Trophoblast cell (in vitro differentiated cells and primary cell): ENCODE measurements around the gene ARFGEF2.
A peak's percentile ranks its signal among the peaks of the same experiment; 100 is the strongest.

Experiments
- DNase-seq, 2 donors: peaks; one replicate each; pipeline ENCODE4 v3.0.0-alpha.2; 2016
- H2AFZ ChIP-seq: 2 replicates; pipeline ENCODE4 v1.6.1; 2013; ENCODE audit warnings: low read length, moderate library complexity, mild to moderate bottlenecking; ENCODE audit not compliant: insufficient read depth, poor library complexity
- H2AK5ac ChIP-seq: 2 replicates; pipeline ENCODE4 v1.6.1; 2013; ENCODE audit warnings: mild to moderate bottlenecking, low read length
- H2BK120ac ChIP-seq: 2 replicates; pipeline ENCODE4 v1.6.1; 2013; ENCODE audit warnings: low read length, mild to moderate bottlenecking, moderate library complexity; ENCODE audit not compliant: insufficient read depth, poor library complexity
- H2BK12ac ChIP-seq: 2 replicates; pipeline ENCODE4 v1.6.1; 2013; ENCODE audit warnings: mild to moderate bottlenecking, low read length, moderate library complexity
- H2BK5ac ChIP-seq: 2 replicates; pipeline ENCODE4 v1.6.1; 2013; ENCODE audit warnings: low read length, low read depth, moderate library complexity, mild to moderate bottlenecking; ENCODE audit not compliant: poor library complexity
- H3K14ac ChIP-seq: 2 replicates; pipeline ENCODE4 v1.6.1; 2013; ENCODE audit warnings: mild to moderate bottlenecking, low read length
- H3K18ac ChIP-seq: 2 replicates; pipeline ENCODE4 v1.6.1; 2013; ENCODE audit warnings: mild to moderate bottlenecking, low read length
- H3K23ac ChIP-seq: 2 replicates; pipeline ENCODE4 v1.6.1; 2013; ENCODE audit warnings: low read length
- H3K27ac ChIP-seq: 2 replicates; pipeline ENCODE4 v1.5.1; 2013; ENCODE audit warnings: low read depth, mild to moderate bottlenecking, inconsistent platforms, low read length, moderate library complexity
- H3K27me3 ChIP-seq: 2 replicates; pipeline ENCODE4 v1.6.1; 2013; ENCODE audit warnings: inconsistent platforms, mild to moderate bottlenecking, low read length, moderate library complexity; ENCODE audit not compliant: insufficient read depth
- H3K36me3 ChIP-seq, 2 experiments: 1 replicate in 1 of 2; 2 replicates in 1 of 2; pipeline ENCODE4 v1.6.1; 2013; ENCODE audit warnings: low read length in 2 of 2, mild to moderate bottlenecking in 2 of 2, moderate library complexity in 1 of 2; ENCODE audit not compliant: insufficient read depth in 2 of 2, control insufficient read depth in 1 of 2
- H3K4ac ChIP-seq: 2 replicates; pipeline ENCODE4 v1.6.1; 2013; ENCODE audit warnings: low read depth, mild to moderate bottlenecking, low read length, moderate library complexity
- H3K4me1 ChIP-seq, 2 experiments: 1 replicate in 1 of 2; 2 replicates in 1 of 2; pipeline ENCODE4 v1.6.1; 2013; ENCODE audit warnings: low read length in 2 of 2, mild to moderate bottlenecking in 2 of 2, moderate library complexity in 1 of 2; ENCODE audit not compliant: insufficient read depth in 2 of 2, control insufficient read depth in 1 of 2
- H3K4me2 ChIP-seq: 2 replicates; pipeline ENCODE4 v1.6.1; 2013; ENCODE audit warnings: inconsistent platforms, mild to moderate bottlenecking, low read length, moderate library complexity
- H3K4me3 ChIP-seq: 2 replicates; pipeline ENCODE4 v1.5.1; 2013; ENCODE audit warnings: mild to moderate bottlenecking, low read depth, low read length, inconsistent platforms
- H3K79me1 ChIP-seq: one replicate; pipeline ENCODE4 v1.6.1; 2013; ENCODE audit warnings: low read length
- H3K79me2 ChIP-seq: 2 replicates; pipeline ENCODE4 v1.6.1; 2013; ENCODE audit warnings: low read length, mild to moderate bottlenecking; ENCODE audit not compliant: control insufficient read depth, insufficient read depth, poor library complexity
- H3K9ac ChIP-seq: 2 replicates; pipeline ENCODE4 v1.6.1; 2013; ENCODE audit warnings: mild to moderate bottlenecking, low read length
- H3K9me3 ChIP-seq: 2 replicates; pipeline ENCODE4 v1.6.1; 2013; ENCODE audit warnings: low read depth, mild to moderate bottlenecking, control low read depth, inconsistent platforms, low read length; ENCODE audit not compliant: insufficient read depth
- H4K12ac ChIP-seq: 2 replicates; pipeline ENCODE4 v1.6.1; 2013; ENCODE audit warnings: low read depth, mild to moderate bottlenecking, low read length, moderate library complexity
- H4K8ac ChIP-seq: 2 replicates; pipeline ENCODE4 v1.6.1; 2013; ENCODE audit warnings: low read depth, mild to moderate bottlenecking, low read length, moderate library complexity
- H4K91ac ChIP-seq: one replicate; pipeline ENCODE4 v1.6.1; 2013; ENCODE audit warnings: low read depth, mild to moderate bottlenecking, low read length, moderate library complexity
- WGBS: extraction: QIAGEN DNeasy Blood & Tissue Kit; methylation state at CpG from one replicate; pipeline ENCODE4 v1.1.7; 2013; ENCODE audit warnings: missing lambda C conversion rate; ENCODE audit not compliant: insufficient read length, insufficient coverage; ENCODE audit errors: extremely low coverage; 5-methylcytosine and 5-hydroxymethylcytosine counted together

ARFGEF2 gene

DNA sequence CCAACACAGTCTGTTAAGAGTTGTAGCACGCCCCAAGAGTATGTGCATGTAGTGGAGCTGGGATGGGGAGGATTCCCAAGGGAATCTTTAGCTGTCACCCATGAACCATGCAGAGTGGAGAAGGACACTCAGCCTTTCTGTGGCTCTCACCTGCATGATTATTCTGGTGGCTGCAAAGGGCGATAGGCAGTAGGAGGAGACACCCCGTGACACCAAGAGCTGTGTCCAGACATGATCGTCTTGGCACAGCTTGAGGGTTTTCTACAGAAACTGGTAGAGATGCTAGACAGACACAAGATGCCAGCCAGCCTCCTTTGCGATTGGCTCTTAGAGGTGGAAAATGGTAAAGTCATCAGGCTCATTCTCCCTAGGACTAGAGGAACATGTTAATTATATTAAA, 121.5 kb downstream of the ARFGEF2 start:
- Histone ChIP-seq H3K9ac (no peak overlapping the region), H3K27me3 (no peaks in the 10 kb centered on the region), H3K27ac (no peak overlapping the region), H2AK5ac (no peak overlapping the region), H3K79me2 (peaks cover 14% of the 10 kb centered on the region), H2BK12ac (no peak overlapping the region), H3K36me3 (no peaks in the 10 kb centered on the region), H3K4me3 (no peak overlapping the region), H3K4me2 (no peak overlapping the region), H3K18ac (no peak overlapping the region), H4K12ac (no peak overlapping the region), H3K79me1 (peaks cover 10% of the 10 kb centered on the region), H2BK120ac (no peak overlapping the region), H3K4me1 (peaks cover 4 to 7% of the 10 kb centered on the region in 2 experiments), H3K4ac (no peak overlapping the region), H4K91ac (no peak overlapping the region), H2AFZ (no peak overlapping the region), H4K8ac (no peak overlapping the region), H2BK5ac (no peak overlapping the region), H3K23ac (no peak overlapping the region), H3K14ac (no peak overlapping the region), H3K9me3 (no peaks in the 10 kb centered on the region)
- no CpG with 5 or more reads among the region's 5 CpGs for WGBS
- no peak for DNase-seq

DNA sequence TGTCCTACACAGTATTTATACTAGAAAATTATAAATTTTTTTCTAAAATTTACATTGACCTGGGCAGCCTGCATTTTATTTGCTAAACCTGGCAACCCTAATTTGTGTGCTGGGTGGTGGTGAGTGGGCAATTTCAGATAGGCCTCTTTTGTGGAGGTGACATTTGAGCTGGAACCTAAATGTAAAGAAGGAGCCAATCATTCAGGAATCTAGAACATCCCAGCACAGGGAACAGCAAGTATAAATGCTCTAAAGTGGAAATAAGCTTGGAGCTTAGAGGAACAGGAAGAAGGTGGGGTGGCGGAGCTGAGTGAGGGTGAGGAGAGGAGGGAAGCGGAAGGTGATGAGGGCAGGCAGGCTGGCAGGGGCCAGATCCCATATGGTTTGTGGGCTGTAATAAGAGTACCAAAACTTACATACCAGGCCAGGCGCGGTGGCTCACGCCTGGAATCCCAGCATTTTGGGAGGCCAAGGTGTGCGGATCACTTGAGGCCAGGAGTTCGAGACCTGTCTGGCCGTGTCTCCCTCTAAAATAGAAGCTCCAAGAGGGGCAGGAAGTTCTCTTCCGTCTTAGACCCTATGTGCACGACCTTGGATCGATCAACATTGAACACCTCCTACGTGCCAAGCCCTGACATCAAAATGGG, 124.1 kb downstream of the ARFGEF2 start:
- no CpG with 5 or more reads among the region's 12 CpGs for WGBS
- H3K14ac ChIP-seq = peak overlapping the region; percentile 71
- peak overlapping the region; percentile 38 for H2BK5ac ChIP-seq
- H3K9me3 ChIP-seq = no peaks in the 10 kb centered on the region
- H3K4me2 ChIP-seq = peak overlapping the region; percentile 86
- no peak overlapping the region for H3K23ac ChIP-seq
- H3K27me3 ChIP-seq = no peaks in the 10 kb centered on the region
- peaks cover 0 to 4% of the 10 kb centered on the region in 2 experiments for H3K36me3 ChIP-seq
- peaks cover 4 to 7% of the 10 kb centered on the region in 2 experiments for H3K4me1 ChIP-seq
- H2BK120ac ChIP-seq = peak overlapping the region; percentile 36
- H4K12ac ChIP-seq = peak overlapping the region; percentile 40
- peak overlapping the region; percentile 78 for H3K18ac ChIP-seq
- H4K91ac ChIP-seq = peak overlapping the region; percentile 70
- peak overlapping the region; percentile 78 for H3K9ac ChIP-seq
- H3K79me1 ChIP-seq = peaks cover 10% of the 10 kb centered on the region
- no peak overlapping the region for H2AK5ac ChIP-seq
- H3K79me2 ChIP-seq = peaks cover 21% of the 10 kb centered on the region
- H4K8ac ChIP-seq = peak overlapping the region; percentile 76
- peak overlapping the region; percentile 16 for H3K27ac ChIP-seq
- peak overlapping the region; percentile 56 for H3K4ac ChIP-seq
- no peak for DNase-seq
- peak overlapping the region; percentile 19 for H3K4me3 ChIP-seq
- H2BK12ac ChIP-seq = no peak overlapping the region
- peak overlapping the region; percentile 50 for H2AFZ ChIP-seq

DNA sequence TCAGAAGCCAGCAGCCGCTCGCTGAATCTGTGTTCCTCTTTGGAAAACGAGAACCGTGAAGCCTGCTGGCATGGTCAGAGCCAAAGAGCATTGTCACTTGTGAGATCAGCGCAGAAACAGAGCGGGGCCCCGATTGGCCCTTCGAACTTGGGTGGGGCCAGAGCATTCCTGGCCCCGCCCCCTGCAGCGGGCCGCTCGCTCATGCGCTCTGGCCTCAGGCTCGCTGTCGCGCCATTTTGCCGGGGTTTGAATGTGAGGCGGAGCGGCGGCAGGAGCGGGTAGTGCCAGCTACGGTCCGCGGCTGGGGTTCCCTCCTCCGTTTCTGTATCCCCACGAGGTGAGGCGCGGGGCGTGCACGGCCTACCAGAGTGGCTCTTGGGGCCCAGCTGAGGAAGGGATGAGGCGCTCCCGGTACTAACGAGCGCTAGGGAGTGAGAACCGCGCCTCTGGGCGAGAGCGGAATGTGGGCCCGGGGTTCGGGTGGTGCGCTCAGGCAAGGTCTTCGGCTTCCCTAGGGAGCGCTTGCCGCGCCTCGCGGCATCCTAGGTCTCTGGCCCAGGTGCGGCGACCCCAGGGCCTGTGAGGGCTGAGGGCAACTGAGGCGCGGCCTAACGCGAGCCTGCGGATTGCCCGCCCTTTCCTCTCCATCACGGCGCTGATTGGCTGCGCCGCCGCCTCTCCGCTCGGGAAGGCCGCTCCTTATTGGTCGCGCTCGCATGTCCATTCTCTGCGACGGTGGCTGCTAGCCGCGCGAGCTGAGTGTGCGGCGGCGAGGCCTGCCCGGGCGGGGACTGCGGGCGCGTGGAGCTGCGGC, 124.8 kb downstream of the ARFGEF2 start, which contains the start of gene CSE1L:
Gene CSE1L, plus strand, starts transcription at position 226 of the 814 bp plus-strand sequence. CDS start 12,152 bp downstream, outside the sequence.
- H3K9me3 ChIP-seq = no peaks in the 10 kb centered on the region
- peak within 1 kb of the TSS; percentile 94 for H3K4me3 ChIP-seq
- no peak within 1 kb of the TSS for H2BK12ac ChIP-seq
- H3K79me1 ChIP-seq = peaks cover 10% of the 10 kb centered on the region
- no peaks in the 10 kb centered on the region for H3K27me3 ChIP-seq
- peaks cover 3 to 5% of the 10 kb centered on the region in 2 experiments for H3K36me3 ChIP-seq
- peak within 1 kb of the TSS; percentile 100 for H4K8ac ChIP-seq
- peak; percentile 94 to 98 for DNase-seq
- peak within 1 kb of the TSS; percentile 99 for H2AK5ac ChIP-seq
- peaks cover 25% of the 10 kb centered on the region for H3K79me2 ChIP-seq
- peak within 1 kb of the TSS; percentile 100 for H3K14ac ChIP-seq
- H4K91ac ChIP-seq = peak within 1 kb of the TSS; percentile 98
- H4K12ac ChIP-seq = peak within 1 kb of the TSS; percentile 99
- H3K4me2 ChIP-seq = peak within 1 kb of the TSS; percentile 98
- peak within 1 kb of the TSS; percentile 99 for H2AFZ ChIP-seq
- H2BK120ac ChIP-seq = peak within 1 kb of the TSS; percentile 98
- H3K27ac ChIP-seq = peak within 1 kb of the TSS; percentile 78
- peak within 1 kb of the TSS; percentile 95 for H2BK5ac ChIP-seq
- H3K4me1 ChIP-seq = peaks cover 4 to 7% of the 10 kb centered on the region in 2 experiments
- no peak within 1 kb of the TSS for H3K23ac ChIP-seq
- H3K18ac ChIP-seq = peak within 1 kb of the TSS; percentile 97
- H3K9ac ChIP-seq = peak within 1 kb of the TSS; percentile 95
- peak within 1 kb of the TSS; percentile 99 for H3K4ac ChIP-seq
- WGBS = no CpG with 5 or more reads among the region's 80 CpGs

DNA sequence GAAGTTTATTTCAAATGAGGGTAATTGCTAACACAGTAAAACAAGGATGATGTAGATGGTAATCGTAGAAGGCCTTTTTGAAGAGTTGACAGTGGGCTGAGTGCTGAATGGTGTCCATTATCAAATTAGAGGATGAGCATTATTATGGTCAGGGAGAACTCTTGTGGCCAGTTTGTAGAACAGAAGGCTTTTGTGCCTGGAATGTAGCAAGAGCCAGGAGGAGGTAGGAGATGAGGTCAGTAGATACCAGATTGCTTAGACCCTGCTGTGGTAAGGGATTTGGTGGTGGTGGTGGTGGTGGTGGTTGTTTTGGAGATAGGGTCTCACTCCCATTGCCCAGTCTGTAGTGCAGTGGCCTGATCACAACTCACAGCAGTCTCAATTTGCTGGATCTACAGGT, 130.8 kb downstream of the ARFGEF2 start:
- WGBS = no CpG with 5 or more reads among the region's 1 CpG
- H3K36me3 ChIP-seq = peaks cover 7 to 8% of the 10 kb centered on the region in 2 experiments
- no peak overlapping the region for H3K4me2 ChIP-seq
- H3K79me2 ChIP-seq = peaks cover 37% of the 10 kb centered on the region
- H3K14ac ChIP-seq = no peak overlapping the region
- H3K23ac ChIP-seq = no peak overlapping the region
- no peak overlapping the region for H2AK5ac ChIP-seq
- H3K79me1 ChIP-seq = no peaks in the 10 kb centered on the region
- H3K4ac ChIP-seq = peak overlapping the region; percentile 95
- H3K27me3 ChIP-seq = no peaks in the 10 kb centered on the region
- no peak overlapping the region for H2BK5ac ChIP-seq
- no peak overlapping the region for H3K18ac ChIP-seq
- peaks cover 3 to 9% of the 10 kb centered on the region in 2 experiments for H3K4me1 ChIP-seq
- H4K91ac ChIP-seq = no peak overlapping the region
- H2AFZ ChIP-seq = no peak overlapping the region
- H4K8ac ChIP-seq = no peak overlapping the region
- H4K12ac ChIP-seq = no peak overlapping the region
- no peak overlapping the region for H3K27ac ChIP-seq
- no peak overlapping the region for H3K9ac ChIP-seq
- DNase-seq = no peak
- H3K4me3 ChIP-seq = no peak overlapping the region
- no peaks in the 10 kb centered on the region for H3K9me3 ChIP-seq
- H2BK120ac ChIP-seq = no peak overlapping the region
- no peak overlapping the region for H2BK12ac ChIP-seq
